IPS-18a (cell line): ENCODE data around the gene SLC34A1.
"Not testable (repeated sequence)": the region's sequence is repeated elsewhere in the genome, so short reads cannot be mapped to it uniquely, and the experiment has no call there.

ENCODE experiments used
- H3K27ac ChIP-seq: one replicate; pipeline ENCODE4 v1.5.1; 2013; ENCODE audit warnings: low read length
- H3K27me3 ChIP-seq: one replicate; pipeline ENCODE4 v1.6.1; 2013; ENCODE audit warnings: mild to moderate bottlenecking, low read length; ENCODE audit not compliant: control insufficient read depth, insufficient read depth
- H3K36me3 ChIP-seq: one replicate; pipeline ENCODE4 v1.6.1; 2013; ENCODE audit warnings: low read depth, low read length; ENCODE audit not compliant: control insufficient read depth
- H3K4me1 ChIP-seq: one replicate; pipeline ENCODE4 v1.6.1; 2013; ENCODE audit warnings: low read depth, low read length; ENCODE audit not compliant: control insufficient read depth
- H3K4me3 ChIP-seq: one replicate; pipeline ENCODE4 v1.5.1; 2013; ENCODE audit warnings: low read length
- H3K9ac ChIP-seq: one replicate; pipeline ENCODE4 v1.6.1; 2013; ENCODE audit warnings: mild to moderate bottlenecking, low read length, moderate library complexity
- H3K9me3 ChIP-seq: one replicate; pipeline ENCODE4 v1.6.1; 2013; ENCODE audit warnings: low read depth, low read length; ENCODE audit not compliant: control insufficient read depth

The SLC34A1 gene

DNA sequence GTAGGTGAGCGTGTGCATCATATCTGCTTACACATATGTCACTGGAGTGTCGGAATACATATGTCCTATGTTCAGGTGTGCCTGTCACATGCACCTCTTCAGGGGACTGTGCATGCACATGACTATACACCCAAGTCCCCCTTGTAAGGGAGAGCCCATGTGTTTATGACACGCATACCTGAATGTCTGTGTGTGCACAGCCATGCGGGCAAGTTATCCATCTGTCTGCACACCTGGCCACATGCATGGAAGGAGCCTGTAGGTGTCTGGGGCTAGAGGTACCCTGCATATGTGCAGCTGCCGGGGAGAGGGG, 27.1 kb upstream of the SLC34A1 start:
- no peaks in the 10 kb centered on the region for H3K9me3 ChIP-seq
- no peak overlapping the region for H3K9ac ChIP-seq
- H3K36me3 ChIP-seq: no peaks in the 10 kb centered on the region
- peaks cover 1% of the 10 kb centered on the region for H3K27me3 ChIP-seq
- peaks cover 2% of the 10 kb centered on the region for H3K4me1 ChIP-seq
- no peak overlapping the region for H3K4me3 ChIP-seq
- no peak overlapping the region for H3K27ac ChIP-seq

DNA sequence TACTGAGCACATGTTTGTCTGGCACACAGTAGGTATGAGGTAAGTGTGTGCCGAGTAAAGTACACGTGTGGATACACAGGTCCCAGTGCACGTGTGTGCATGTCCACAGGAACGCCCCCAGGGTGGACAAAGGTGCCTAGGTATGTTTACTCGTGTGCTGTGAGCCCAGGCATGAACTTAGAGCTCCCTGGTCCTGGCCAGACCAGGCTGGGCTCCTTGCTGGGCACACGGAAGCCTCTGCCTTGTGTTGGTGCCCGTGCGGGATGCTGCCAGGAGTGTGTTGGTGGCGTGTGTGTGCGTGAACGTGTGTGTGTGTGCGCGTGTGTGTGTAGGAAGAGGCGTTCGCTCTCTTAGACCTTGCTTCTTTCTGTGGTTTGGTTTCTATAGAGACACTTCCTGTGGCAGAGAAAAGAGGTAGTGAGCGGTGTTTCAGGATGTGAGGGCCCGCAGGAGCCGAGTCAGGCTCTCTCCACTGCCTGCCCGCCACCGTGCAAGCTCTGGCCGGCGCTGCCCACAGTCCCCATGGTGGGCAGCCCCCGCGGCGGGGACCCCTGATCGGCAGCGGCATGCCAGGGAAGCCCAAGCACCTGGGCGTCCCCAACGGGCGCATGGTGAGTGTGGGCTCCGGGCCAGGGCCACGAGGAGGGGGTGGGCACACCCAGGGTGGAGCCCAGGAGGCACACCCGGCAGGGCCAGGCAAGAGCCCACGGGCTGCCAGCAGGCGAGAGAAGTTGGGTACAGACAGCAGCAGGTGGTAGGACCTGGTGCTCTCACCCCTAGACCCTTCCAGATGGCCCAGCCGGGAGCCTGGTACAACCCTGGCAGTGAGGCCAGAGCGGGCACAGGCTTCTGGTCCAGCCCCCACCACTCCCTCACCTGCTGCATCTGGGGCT, 26.5 kb upstream of the SLC34A1 start, which contains the start of gene RGS14:
Gene RGS14 (plus strand): TSS at position 466 of the 893 bp plus-strand sequence. CDS start 101 bp downstream, at position 567.
- Histone ChIP-seq H3K4me3 (no peak within 1 kb of the TSS), H3K27me3 (peaks cover 6% of the 10 kb centered on the region), H3K4me1 (peaks cover 8% of the 10 kb centered on the region), H3K27ac (no peak within 1 kb of the TSS), H3K9me3 (no peaks in the 10 kb centered on the region), H3K9ac (no peak within 1 kb of the TSS), H3K36me3 (no peaks in the 10 kb centered on the region)

DNA sequence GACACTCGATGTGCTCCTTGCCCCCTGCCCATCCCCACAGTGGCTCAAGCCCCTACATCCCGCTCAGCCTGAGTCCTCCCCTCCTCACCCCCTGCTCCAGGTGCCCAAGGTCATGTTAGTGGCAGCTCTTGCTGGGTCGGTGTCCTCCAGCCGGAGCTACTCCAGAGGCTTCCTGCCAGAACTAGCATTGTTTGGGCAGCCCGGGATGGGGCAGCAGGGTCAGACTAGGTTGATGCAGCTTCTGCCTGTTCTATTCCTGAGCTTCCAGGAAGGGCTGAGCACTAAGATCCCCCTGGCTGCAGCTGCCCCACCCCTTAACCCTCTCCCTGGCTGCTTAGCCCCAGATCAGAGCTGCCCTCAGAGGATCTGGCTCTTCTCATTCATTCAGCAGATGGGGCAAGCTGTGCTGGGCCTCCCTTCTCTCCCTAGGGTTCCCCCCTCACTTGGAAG, 25.8 kb upstream of the SLC34A1 start:
- Histone ChIP-seq H3K27ac (no peak overlapping the region), H3K9ac (no peak overlapping the region), H3K36me3 (no peaks in the 10 kb centered on the region), H3K27me3 (peaks cover 6% of the 10 kb centered on the region), H3K4me3 (no peak overlapping the region), H3K9me3 (no peaks in the 10 kb centered on the region), H3K4me1 (peaks cover 10% of the 10 kb centered on the region)

DNA sequence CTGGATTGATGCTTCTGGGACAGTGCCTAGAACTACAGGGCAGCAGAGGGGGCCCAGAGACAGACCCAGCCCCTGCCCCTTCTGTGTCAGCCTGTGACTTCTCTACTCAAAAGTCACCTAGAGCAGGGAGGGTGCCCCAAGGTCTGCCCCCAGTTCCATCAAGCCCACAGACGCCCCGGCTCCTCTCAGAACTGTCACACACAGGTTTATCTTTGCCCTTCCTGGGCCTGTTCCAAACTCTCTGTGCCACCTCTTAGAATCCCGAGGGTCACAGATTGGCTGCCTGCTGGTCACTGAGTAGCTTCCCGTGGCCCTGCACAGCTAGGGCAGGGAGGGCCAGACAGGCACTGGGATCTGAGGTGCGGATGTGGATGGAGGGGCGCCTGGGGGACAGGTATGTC, 24.8 kb upstream of the SLC34A1 start:
- peaks cover 13% of the 10 kb centered on the region for H3K4me1 ChIP-seq

DNA sequence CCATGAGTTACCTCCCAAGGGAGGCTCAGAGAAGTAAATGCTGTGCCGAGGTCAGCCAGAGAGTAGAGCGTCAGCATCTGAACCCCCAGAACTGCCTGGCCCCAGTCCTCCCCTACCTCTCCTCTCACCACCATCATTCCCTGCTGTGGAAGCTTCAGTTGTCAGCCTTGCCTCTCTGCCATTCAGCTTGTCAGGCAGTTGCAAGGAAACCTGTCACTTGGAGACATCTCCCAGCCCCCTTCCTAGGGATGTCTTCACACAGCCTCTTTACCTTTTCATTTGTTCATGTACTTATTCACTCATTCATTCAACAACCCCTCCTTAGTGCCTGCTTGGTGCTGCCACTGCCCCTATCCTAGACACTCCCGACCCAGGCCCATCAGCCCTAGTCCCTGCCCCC, 24.4 kb upstream of the SLC34A1 start:
- Histone ChIP-seq H3K4me3 (no peak overlapping the region), H3K4me1 (peaks cover 13% of the 10 kb centered on the region), H3K9ac (no peak overlapping the region), H3K9me3 (no peaks in the 10 kb centered on the region), H3K36me3 (no peaks in the 10 kb centered on the region), H3K27me3 (peaks cover 6% of the 10 kb centered on the region), H3K27ac (no peak overlapping the region)

More for the DNA sequence above, 24.8 kb upstream of the SLC34A1 start:
- H3K27ac ChIP-seq: no peak overlapping the region
- no peak overlapping the region for H3K4me3 ChIP-seq
- H3K9ac ChIP-seq: no peak overlapping the region
- no peaks in the 10 kb centered on the region for H3K9me3 ChIP-seq
- H3K36me3 ChIP-seq: no peaks in the 10 kb centered on the region
- peaks cover 6% of the 10 kb centered on the region for H3K27me3 ChIP-seq

DNA sequence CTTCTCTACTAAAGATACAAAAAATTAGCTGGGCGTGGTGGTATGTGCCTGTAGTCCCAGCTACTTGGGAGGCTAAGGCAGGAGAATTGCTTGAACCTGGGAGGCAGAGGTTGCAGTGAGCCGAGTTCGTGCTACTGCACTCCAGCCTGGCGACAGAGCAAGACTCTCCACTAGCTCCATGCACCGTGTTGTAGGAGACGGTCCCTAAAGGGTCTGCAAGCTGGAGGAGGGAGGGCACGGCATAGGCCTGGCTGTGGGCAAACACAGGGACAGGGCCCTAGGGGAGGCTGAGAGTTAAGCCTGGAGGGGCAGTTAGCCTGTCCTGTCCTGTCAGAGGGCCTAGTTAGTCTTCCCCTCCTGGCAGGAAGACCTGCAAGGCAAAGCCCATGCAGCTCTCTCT, 23.5 kb upstream of the SLC34A1 start:
- not testable (repeated sequence) for H3K36me3 ChIP-seq, H3K4me3 ChIP-seq, H3K27ac ChIP-seq, H3K27me3 ChIP-seq, H3K9ac ChIP-seq, H3K9me3 ChIP-seq
- peaks cover 17% of the 10 kb centered on the region for H3K4me1 ChIP-seq

DNA sequence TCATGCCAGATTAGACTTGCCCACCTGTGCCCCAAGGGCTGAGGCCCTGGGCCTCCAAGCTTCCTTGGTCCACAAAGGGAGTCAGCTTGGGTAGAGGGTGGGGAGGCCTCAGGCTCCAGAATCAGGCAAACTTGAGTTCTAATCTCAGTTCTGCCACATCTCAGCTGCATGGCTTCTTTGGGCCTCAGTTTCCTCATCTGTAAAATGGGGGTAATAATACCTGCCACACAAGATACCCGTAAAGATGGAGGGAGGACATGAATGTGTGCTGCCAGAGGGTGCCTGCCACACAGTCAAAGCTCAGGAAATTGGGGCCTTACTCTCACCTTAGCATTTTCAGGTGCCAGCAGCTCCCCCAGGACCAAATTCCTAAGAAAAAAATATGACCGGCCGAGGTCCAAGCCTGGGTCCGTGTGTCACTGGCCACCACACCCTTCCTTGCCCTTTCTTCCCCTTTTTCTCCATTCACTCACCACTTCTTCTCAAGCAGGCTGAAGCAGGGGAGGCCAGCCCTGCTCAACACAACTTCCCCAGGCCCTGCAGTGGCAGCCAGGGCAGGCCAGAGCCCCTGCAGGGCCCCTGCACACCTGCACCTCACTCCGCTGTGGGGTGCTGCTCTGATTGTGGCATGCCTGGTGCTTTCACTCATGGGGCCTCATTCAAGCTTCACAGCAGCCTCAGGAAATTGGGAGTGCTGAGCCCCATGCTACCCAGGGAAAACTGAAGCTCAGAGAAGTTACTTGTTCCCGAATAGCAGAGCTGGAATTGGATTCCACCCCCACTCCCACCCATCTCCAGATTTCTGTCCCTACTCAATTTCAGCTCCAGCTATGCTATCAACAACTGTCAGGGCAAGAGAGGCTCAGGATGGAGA, 22.6 kb upstream of the SLC34A1 start:
- no peak overlapping the region for H3K27ac ChIP-seq

DNA sequence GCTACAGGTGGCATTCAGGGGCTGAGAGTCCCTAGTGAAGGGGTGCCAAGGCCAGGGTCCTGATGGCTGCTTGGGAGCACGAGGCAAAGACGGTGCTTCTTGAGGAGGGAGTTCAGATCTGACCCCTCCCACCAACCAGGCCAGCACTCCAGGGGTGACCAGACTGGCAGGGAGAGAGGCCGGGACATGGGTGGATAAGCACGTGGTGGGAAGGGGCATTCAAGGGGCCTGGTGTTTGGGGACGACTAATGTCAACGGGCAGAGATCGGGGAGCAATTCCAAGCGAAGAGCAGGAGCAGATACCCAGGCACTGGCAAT, 22.0 kb upstream of the SLC34A1 start:
- H3K36me3 ChIP-seq: no peaks in the 10 kb centered on the region
- H3K9me3 ChIP-seq: no peaks in the 10 kb centered on the region
- H3K27me3 ChIP-seq: peaks cover 6% of the 10 kb centered on the region
- peak overlapping the region; percentile 41 for H3K9ac ChIP-seq
- H3K27ac ChIP-seq: no peak overlapping the region
- peak overlapping the region; percentile 63 for H3K4me3 ChIP-seq
- H3K4me1 ChIP-seq: peaks cover 25% of the 10 kb centered on the region

More for the DNA sequence above, 22.6 kb upstream of the SLC34A1 start:
- Histone ChIP-seq H3K9ac (no peak overlapping the region), H3K4me1 (peaks cover 25% of the 10 kb centered on the region), H3K27me3 (peaks cover 6% of the 10 kb centered on the region), H3K9me3 (no peaks in the 10 kb centered on the region), H3K4me3 (no peak overlapping the region), H3K36me3 (no peaks in the 10 kb centered on the region)

DNA sequence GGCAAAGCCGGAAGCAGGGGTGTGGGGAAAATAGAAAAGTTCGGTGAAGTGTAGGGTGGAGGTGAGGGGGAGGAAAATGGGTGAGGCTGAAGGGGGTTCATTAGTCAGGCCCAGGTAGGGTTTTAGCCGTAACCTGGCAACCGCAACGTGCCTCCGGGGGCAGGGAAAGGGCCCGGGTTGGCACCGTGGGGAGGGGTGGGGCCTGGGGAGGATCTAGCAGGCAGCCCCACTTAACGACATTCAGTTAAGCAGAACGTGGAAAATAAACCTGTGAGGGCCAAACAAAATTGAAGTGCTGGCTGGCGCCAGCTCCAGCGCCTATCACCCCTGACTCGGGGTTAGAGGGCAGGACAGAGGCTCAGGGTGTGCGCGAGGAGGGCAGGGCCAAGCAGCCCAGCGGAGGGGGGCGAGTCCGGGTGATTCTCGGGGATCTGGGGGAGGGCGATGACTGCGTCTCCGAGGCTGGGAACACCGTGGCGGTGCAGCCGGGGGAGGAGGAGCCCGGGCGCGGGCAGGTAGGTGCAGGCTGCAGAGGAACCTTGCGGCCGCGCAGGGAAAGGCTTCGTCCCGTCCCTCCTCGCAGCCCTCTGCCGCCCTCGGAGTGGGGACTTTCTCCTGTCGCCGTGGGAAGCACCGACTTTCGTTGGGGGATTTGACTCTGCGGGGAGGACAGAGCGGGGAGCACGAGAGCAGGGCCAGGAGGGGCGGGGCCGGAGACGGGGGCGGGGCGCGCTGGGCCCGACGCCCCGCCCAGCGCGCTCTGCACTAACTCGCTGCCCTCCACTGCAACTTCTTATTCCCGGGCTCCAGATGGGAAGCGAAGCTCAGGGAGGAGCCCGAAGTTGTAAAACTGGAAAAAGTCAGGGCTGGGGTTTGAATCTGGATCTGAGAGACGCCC, 21.4 kb upstream of the SLC34A1 start:
- Histone ChIP-seq H3K4me3 (peak overlapping the region; percentile 63), H3K9ac (peak overlapping the region; percentile 41)

DNA sequence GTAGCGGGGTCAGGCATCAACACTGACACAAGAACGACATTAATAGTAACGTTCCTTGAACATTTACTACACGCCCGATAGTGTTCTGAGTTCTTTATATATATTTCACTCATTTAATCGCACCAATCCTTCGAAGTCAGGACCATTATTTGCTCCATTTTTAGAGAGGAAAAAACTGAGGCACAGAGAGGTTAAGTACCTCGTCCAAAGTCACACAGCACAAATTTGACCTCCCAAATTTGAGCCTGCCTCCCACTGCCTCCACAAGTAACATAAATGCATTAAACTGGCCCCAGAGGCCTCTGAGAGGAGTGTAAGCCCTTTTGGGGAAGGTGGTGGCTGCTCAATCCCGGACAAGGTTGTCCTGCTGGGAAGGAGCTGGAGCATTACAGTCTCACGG, 20.7 kb upstream of the SLC34A1 start:
- no peaks in the 10 kb centered on the region for H3K9me3 ChIP-seq

More for the DNA sequence above, 21.4 kb upstream of the SLC34A1 start:
- Histone ChIP-seq H3K9me3 (no peaks in the 10 kb centered on the region), H3K27ac (no peak overlapping the region), H3K4me1 (peaks cover 25% of the 10 kb centered on the region), H3K36me3 (no peaks in the 10 kb centered on the region), H3K27me3 (peaks cover 12% of the 10 kb centered on the region)

More for the DNA sequence above, 20.7 kb upstream of the SLC34A1 start:
- Histone ChIP-seq H3K36me3 (no peaks in the 10 kb centered on the region), H3K27ac (no peak overlapping the region), H3K27me3 (peaks cover 19% of the 10 kb centered on the region), H3K4me3 (peak overlapping the region; percentile 63), H3K4me1 (peaks cover 25% of the 10 kb centered on the region), H3K9ac (no peak overlapping the region)
